Esophagus squamous epithelium (tissue), 4 donors: ENCODE measurements around the gene PHLPP1.

Experiments
- POLR2A ChIP-seq, 4 donors: fragments of 450-650 bp; IDR thresholded peaks; one replicate each; pipeline ENCODE4 v1.6.1; 2017; ENCODE audit warnings: antibody characterized with exemption in 4 of 4, mild to moderate bottlenecking in 4 of 4, moderate library complexity in 3 of 4
- TF ChIP-seq, protein P1 (sequence below), 6 experiments: fragments of 450-650 bp in 4 of 6; fragments of 200-600 bp in 2 of 6; sonication (generic) in 2 of 6; IDR thresholded peaks; one replicate each; pipeline ENCODE4 v1.5.1; 2016 to 2019; ENCODE audit warnings: antibody characterized with exemption in 6 of 6, mild to moderate bottlenecking in 4 of 6, moderate library complexity in 4 of 6

DNA sequence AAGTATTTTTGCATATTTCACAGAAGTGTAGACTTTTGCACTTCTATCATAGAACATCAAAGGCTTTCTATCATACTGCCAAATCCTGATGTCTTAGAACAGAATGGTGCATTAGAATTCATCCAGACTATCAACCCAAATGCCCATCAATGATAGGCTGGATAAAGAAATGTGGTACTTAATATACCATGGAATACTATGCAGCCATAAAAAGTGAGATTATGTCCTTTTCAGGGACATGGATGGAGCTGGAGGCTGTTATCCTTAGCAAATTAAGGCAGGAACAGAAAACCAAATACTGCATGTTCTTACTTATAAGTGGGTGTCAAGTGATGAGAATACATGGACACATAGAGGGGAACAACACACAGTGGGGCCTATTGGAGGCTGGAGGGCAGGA is 150.2 kb downstream of the PHLPP1 start:
- TF ChIP-seq, protein P1, sequence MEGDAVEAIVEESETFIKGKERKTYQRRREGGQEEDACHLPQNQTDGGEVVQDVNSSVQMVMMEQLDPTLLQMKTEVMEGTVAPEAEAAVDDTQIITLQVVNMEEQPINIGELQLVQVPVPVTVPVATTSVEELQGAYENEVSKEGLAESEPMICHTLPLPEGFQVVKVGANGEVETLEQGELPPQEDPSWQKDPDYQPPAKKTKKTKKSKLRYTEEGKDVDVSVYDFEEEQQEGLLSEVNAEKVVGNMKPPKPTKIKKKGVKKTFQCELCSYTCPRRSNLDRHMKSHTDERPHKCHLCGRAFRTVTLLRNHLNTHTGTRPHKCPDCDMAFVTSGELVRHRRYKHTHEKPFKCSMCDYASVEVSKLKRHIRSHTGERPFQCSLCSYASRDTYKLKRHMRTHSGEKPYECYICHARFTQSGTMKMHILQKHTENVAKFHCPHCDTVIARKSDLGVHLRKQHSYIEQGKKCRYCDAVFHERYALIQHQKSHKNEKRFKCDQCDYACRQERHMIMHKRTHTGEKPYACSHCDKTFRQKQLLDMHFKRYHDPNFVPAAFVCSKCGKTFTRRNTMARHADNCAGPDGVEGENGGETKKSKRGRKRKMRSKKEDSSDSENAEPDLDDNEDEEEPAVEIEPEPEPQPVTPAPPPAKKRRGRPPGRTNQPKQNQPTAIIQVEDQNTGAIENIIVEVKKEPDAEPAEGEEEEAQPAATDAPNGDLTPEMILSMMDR (IDR thresholded peaks at IDR 0.05): no peak
- TF ChIP-seq POLR2A (IDR thresholded peaks at IDR 0.05): no peak
